Measurements from ENCODE around the gene AMPD3. TPM values are rescaled to one million over a fixed set of nuclear protein-coding genes. Genes with fewer than 3 reads are reported as not detected.

AMPD3 gene
- total RNA-seq, 1 experiment from 2014 or later: 5.9 TPM

- Mint-ChIP-seq H3K4me1 (no peaks in the 10 kb centered on the region), H3K4me3 (no peak overlapping the region), H3K9me3 (no peaks in the 10 kb centered on the region), H3K27ac (no peak overlapping the region), H3K27me3 (ENCODE audit: low read depth) (no peaks in the 10 kb centered on the region), H3K36me3 (ENCODE audit: insufficient read depth in 1 of 3, low read depth in 3 of 3) (no peaks in the 10 kb centered on the region)
- H3K18ac ChIP-seq (ENCODE audit: insufficient read length, low read depth, low read length): no peak overlapping the region
- no peak overlapping the region for H4K91ac ChIP-seq (ENCODE audit: insufficient read length, low read depth, low read length)
- H3T11ph ChIP-seq (ENCODE audit: low read length): no peak overlapping the region
- H4K5ac ChIP-seq (ENCODE audit: insufficient read length, low read depth, low read length): no peak overlapping the region
- H3K9ac ChIP-seq (ENCODE audit: extremely low read depth, insufficient read length, low read length): no peak overlapping the region
- H3K56ac ChIP-seq (ENCODE audit: insufficient read length, low read depth, low read length): no peak overlapping the region
- TF ChIP-seq, protein P1, sequence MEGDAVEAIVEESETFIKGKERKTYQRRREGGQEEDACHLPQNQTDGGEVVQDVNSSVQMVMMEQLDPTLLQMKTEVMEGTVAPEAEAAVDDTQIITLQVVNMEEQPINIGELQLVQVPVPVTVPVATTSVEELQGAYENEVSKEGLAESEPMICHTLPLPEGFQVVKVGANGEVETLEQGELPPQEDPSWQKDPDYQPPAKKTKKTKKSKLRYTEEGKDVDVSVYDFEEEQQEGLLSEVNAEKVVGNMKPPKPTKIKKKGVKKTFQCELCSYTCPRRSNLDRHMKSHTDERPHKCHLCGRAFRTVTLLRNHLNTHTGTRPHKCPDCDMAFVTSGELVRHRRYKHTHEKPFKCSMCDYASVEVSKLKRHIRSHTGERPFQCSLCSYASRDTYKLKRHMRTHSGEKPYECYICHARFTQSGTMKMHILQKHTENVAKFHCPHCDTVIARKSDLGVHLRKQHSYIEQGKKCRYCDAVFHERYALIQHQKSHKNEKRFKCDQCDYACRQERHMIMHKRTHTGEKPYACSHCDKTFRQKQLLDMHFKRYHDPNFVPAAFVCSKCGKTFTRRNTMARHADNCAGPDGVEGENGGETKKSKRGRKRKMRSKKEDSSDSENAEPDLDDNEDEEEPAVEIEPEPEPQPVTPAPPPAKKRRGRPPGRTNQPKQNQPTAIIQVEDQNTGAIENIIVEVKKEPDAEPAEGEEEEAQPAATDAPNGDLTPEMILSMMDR (conservative IDR thresholded peaks at IDR 0.05): no peak
- no peak overlapping the region for H2AFZ ChIP-seq (ENCODE audit: low read length)
- H2AK5ac ChIP-seq (ENCODE audit: insufficient read length, low read length): no peak overlapping the region
- H3K23me2 ChIP-seq (ENCODE audit: insufficient read length, low read depth, low read length, poor library complexity, severe bottlenecking): no peaks in the 10 kb centered on the region
- WGBS (ENCODE audit: extremely low coverage, insufficient read length, low lambda C conversion rate): no CpG with 5 or more reads among the region's 2 CpGs
- H3K14ac ChIP-seq (ENCODE audit: insufficient read depth, low read length): no peak overlapping the region
- no peaks in the 10 kb centered on the region for H3K79me2 ChIP-seq (ENCODE audit: insufficient read depth, low read length)
- no peak overlapping the region for H2BK5ac ChIP-seq (ENCODE audit: insufficient read length, low read length)
- no peak overlapping the region for H2BK120ac ChIP-seq (ENCODE audit: low read depth, low read length, poor library complexity, severe bottlenecking)
- H3K4ac ChIP-seq (ENCODE audit: low read depth, low read length): no peak overlapping the region
- no peak overlapping the region for H3K4me2 ChIP-seq (ENCODE audit: insufficient read depth, insufficient read length, low read length)
- no peaks in the 10 kb centered on the region for H4K20me1 ChIP-seq (ENCODE audit: control insufficient read depth, insufficient read depth, insufficient read length)
- no peaks in the 10 kb centered on the region for H3K27me3 ChIP-seq (ENCODE audit: insufficient read depth, low read length)
- H4K8ac ChIP-seq (replicated peaks; ENCODE audit: insufficient read length, low read depth, low read length): no peak overlapping the region
- H3K79me1 ChIP-seq (ENCODE audit: insufficient read depth, low read depth, low read length, poor library complexity, severe bottlenecking): no peaks in the 10 kb centered on the region
- H2BK20ac ChIP-seq (ENCODE audit: low read depth, low read length, poor library complexity, severe bottlenecking): no peak overlapping the region
- no peaks in the 10 kb centered on the region for H3K4me1 ChIP-seq (ENCODE audit: insufficient read depth, low read length)
- no peak for DNase-seq
- H2BK12ac ChIP-seq (ENCODE audit: insufficient read length, low read depth, low read length): no peak overlapping the region
- H2BK15ac ChIP-seq (ENCODE audit: low read depth, low read length): no peak overlapping the region
- H3K9me3 ChIP-seq (ENCODE audit: control insufficient read depth, low read depth, low read length): no peaks in the 10 kb centered on the region
- no peak overlapping the region for H3K27ac ChIP-seq (ENCODE audit: insufficient read length, low read depth, low read length)
- H3K23ac ChIP-seq (ENCODE audit: insufficient read length, low read depth, low read length): no peak overlapping the region
Measured at GRCh38 chr11:10480760-10481159, 25.7 kb downstream of the AMPD3 start.
